Glomerular visceral epithelial cell (primary cell): ENCODE data around the gene AP5Z1.

ENCODE experiments used
- DNase-seq: peaks from one replicate; pipeline ENCODE4 v3.0.0-alpha.2; 2016; ENCODE audit errors: extremely low spot score

The AP5Z1 gene

GRCh38 chr7:4765776-4766490 is 9.5 kb upstream of the AP5Z1 start:
- DNase-seq: no peak

GRCh38 chr7:4766666-4767519 is 8.5 kb upstream of the AP5Z1 start:
- DNase-seq: no peak

- DNase-seq: no peak
Measured at GRCh38 chr7:4768597-4769569, 6.5 kb upstream of the AP5Z1 start.

- no peak for DNase-seq
Measured at GRCh38 chr7:4769761-4770160, 5.7 kb upstream of the AP5Z1 start.

GRCh38 chr7:4770886-4771285 is 4.5 kb upstream of the AP5Z1 start:
- DNase-seq: no peak

GRCh38 chr7:4771737-4772136 is 3.7 kb upstream of the AP5Z1 start:
- no peak for DNase-seq

- no peak for DNase-seq
Measured at GRCh38 chr7:4772306-4772705, 3.1 kb upstream of the AP5Z1 start.

GRCh38 chr7:4774007-4774406 is 1.4 kb upstream of the AP5Z1 start:
- no peak for DNase-seq

GRCh38 chr7:4774658-4775249 is 669 bp upstream of the AP5Z1 start:
- DNase-seq: no peak

- DNase-seq: peak; percentile 22
Measured at GRCh38 chr7:4775848-4776623, 613 bp downstream of the AP5Z1 start.

- no peak for DNase-seq
Measured at GRCh38 chr7:4779118-4779517, 3.7 kb downstream of the AP5Z1 start.

GRCh38 chr7:4781366-4782069 is 6.1 kb downstream of the AP5Z1 start:
- no peak for DNase-seq

- DNase-seq: no peak
Measured at GRCh38 chr7:4782333-4783291, 7.2 kb downstream of the AP5Z1 start.

- no peak for DNase-seq
Measured at GRCh38 chr7:4783292-4783652, 7.8 kb downstream of the AP5Z1 start.

- DNase-seq: no peak
Measured at GRCh38 chr7:4783762-4784351, 8.4 kb downstream of the AP5Z1 start.

GRCh38 chr7:4784799-4785198 is 9.4 kb downstream of the AP5Z1 start:
- DNase-seq: no peak

GRCh38 chr7:4785371-4785770 is 9.9 kb downstream of the AP5Z1 start:
- DNase-seq: no peak

- no peak for DNase-seq
Measured at GRCh38 chr7:4786015-4786414, 10.6 kb downstream of the AP5Z1 start.

GRCh38 chr7:4787541-4787940 is 12.1 kb downstream of the AP5Z1 start:
- no peak for DNase-seq
